ENCODE measurements around the gene KRT6A.

GRCh38 chr12:52518574-52519386, 25.7 kb upstream of the KRT6A start:
- TF ChIP-seq CTCF (optimal IDR thresholded peaks at IDR 0.05 in 1 of 3, IDR thresholded peaks at IDR 0.05 in 1 of 3, conservative IDR thresholded peaks at IDR 0.05 in 1 of 3; ENCODE audit: extremely low read depth in 1 of 3, insufficient read depth in 2 of 3, low read length in 3 of 3) (no peak), EZH2 (IDR thresholded peaks at IDR 0.05; ENCODE audit: low read length) (no peak)

Data from keratinocyte (primary cell).